ENCODE data around the gene MTCL1. TPM values are rescaled to one million over a fixed set of nuclear protein-coding genes. Genes with fewer than 3 reads are reported as not detected.

MTCL1 gene
- total RNA-seq, 4 donors from 2014 or later = 2.2 to 6.8 (median 4.0) TPM

- intact Hi-C loops (cut with DNase I; ENCODE audit: low total_unique reads) = no loop called here
- no peak for TF ChIP-seq CTCF (IDR thresholded peaks at IDR 0.05)
- TF ChIP-seq POLR2A (IDR thresholded peaks at IDR 0.05) = no peak
- 94 to 96% methylated on average over 6 of the region's 6 CpGs for WGBS, 2 donors
Measured at GRCh38 chr18:8749492-8749891, 44.1 kb downstream of the MTCL1 start.

GRCh38 chr18:8750954-8751415 is 45.6 kb downstream of the MTCL1 start:
- WGBS, 2 donors = 50 to 55% methylated on average over 8 of the region's 8 CpGs
- intact Hi-C loops (cut with DNase I; ENCODE audit: low total_unique reads) = no loop called here
- no peak overlapping the region for H3K4me3 ChIP-seq (ENCODE audit: low read depth, poor library complexity, severe bottlenecking)
- TF ChIP-seq CTCF (IDR thresholded peaks at IDR 0.05) = no peak
- no peak for TF ChIP-seq POLR2A (IDR thresholded peaks at IDR 0.05)
- DNase-seq (ENCODE audit: low spot score in 2 of 2) = peak in 1 of 2 donors; percentile 37

More at GRCh38 chr18:8749492-8749891, 44.1 kb downstream of the MTCL1 start:
- DNase-seq (ENCODE audit: low spot score in 2 of 2) = no peak
- no peak overlapping the region for H3K4me3 ChIP-seq (ENCODE audit: low read depth, poor library complexity, severe bottlenecking)

- intact Hi-C loops (cut with DNase I; ENCODE audit: low total_unique reads) = no loop called here
- TF ChIP-seq CTCF (IDR thresholded peaks at IDR 0.05) (no peak), POLR2A (IDR thresholded peaks at IDR 0.05) (no peak)
- 78 to 79% methylated on average over 9 of the region's 9 CpGs for WGBS, 2 donors
- H3K4me3 ChIP-seq (ENCODE audit: low read depth, poor library complexity, severe bottlenecking) = no peak overlapping the region
- DNase-seq (ENCODE audit: low spot score in 2 of 2) = no peak
Measured at GRCh38 chr18:8751692-8752091, 46.3 kb downstream of the MTCL1 start.

- no peak overlapping the region for H3K4me3 ChIP-seq (ENCODE audit: low read depth, poor library complexity, severe bottlenecking)
- 19 to 28% methylated on average over 1 of the region's 1 CpG for WGBS, 2 donors
- DNase-seq (ENCODE audit: low spot score in 2 of 2) = no peak
- no peak for TF ChIP-seq CTCF (IDR thresholded peaks at IDR 0.05)
- no peak for TF ChIP-seq POLR2A (IDR thresholded peaks at IDR 0.05)
- intact Hi-C loops (cut with DNase I; ENCODE audit: low total_unique reads) = no loop called here
Measured at GRCh38 chr18:8752329-8752728, 47.0 kb downstream of the MTCL1 start.

GRCh38 chr18:8754995-8755960 is 49.9 kb downstream of the MTCL1 start:
- intact Hi-C loops (cut with DNase I; ENCODE audit: low total_unique reads) = no loop called here
- H3K4me3 ChIP-seq (ENCODE audit: low read depth, poor library complexity, severe bottlenecking) = no peak overlapping the region
- DNase-seq (ENCODE audit: low spot score in 2 of 2) = no peak
- WGBS, 2 donors = 88 to 95% methylated on average over 20 of the region's 20 CpGs
- no peak for TF ChIP-seq POLR2A (IDR thresholded peaks at IDR 0.05)

- 83 to 85% methylated on average over 2 of the region's 2 CpGs for WGBS, 2 donors
- TF ChIP-seq CTCF (IDR thresholded peaks at IDR 0.05) (no peak), POLR2A (IDR thresholded peaks at IDR 0.05) (no peak)
- no peak for DNase-seq (ENCODE audit: low spot score in 2 of 2)
- no peak overlapping the region for H3K4me3 ChIP-seq (ENCODE audit: low read depth, poor library complexity, severe bottlenecking)
- intact Hi-C loops (cut with DNase I; ENCODE audit: low total_unique reads) = no loop called here
Measured at GRCh38 chr18:8756571-8756970, 51.2 kb downstream of the MTCL1 start.
